GM12892 (cell line): Measurements from ENCODE around the gene CES5A.

ENCODE experiments used
- POLR2A ChIP-seq: IDR thresholded peaks from 2 replicates; pipeline ENCODE4 v1.6.1; 2011; ENCODE audit warnings: low read depth, low read length, control low read depth
- POLR2AphosphoS5 ChIP-seq: IDR thresholded peaks from 2 replicates; pipeline ENCODE4 v1.6.1; 2011; ENCODE audit warnings: low read depth, low read length, control low read depth

DNA sequence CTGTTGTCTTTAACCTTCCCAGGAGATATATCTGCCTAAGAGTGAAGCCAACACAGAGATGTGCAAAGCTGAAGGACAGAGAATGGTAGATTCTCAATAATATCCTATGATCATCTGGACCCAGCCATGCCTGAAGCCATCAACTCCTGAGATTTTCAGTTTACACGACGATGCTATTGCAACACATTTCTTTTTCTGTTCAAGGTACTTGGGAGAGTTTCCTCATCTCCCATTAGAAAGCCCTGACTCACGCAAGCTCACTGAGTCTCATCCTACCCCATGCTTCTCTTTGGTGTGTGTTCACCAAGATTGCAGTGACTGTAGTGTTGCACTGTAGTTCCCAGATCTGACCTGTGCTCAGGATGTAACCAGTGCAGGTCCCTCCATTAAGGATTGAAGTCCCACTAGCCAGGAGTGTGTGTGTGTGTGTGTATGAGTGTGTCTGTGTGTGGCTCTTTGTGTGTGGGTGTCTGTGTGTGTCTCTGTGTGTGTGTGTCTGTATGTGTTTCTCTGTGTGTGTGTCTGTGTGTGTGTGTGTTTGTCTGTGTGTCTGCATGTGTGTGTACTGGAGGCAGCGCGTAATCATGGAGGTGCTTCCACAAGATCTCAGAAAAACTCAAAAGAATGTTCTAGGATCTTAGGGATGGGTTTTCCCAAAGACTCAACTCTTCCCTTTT lies 57.8 kb downstream of the CES5A start:
- no peak for TF ChIP-seq POLR2A
- TF ChIP-seq POLR2AphosphoS5 = no peak
